Cardiac fibroblast (primary cell): ENCODE measurements around the gene MIX23.

Experiments used
- DNase-seq, 2 donors: peaks; one replicate each; pipeline versions ENCODE4 v3.0.0 to v3.0.0-alpha.2; 2010; ENCODE audit warnings: low read depth in 2 of 2
- H3K4me3 ChIP-seq, 2 donors: replicated peaks in 1 of 2; 1 replicate in 1 of 2; 2 replicates in 1 of 2; pipeline ENCODE4 v1.5.1; 2011; ENCODE audit warnings: low read depth in 2 of 2, low read length in 2 of 2, mild to moderate bottlenecking in 2 of 2, moderate library complexity in 1 of 2
- CTCF ChIP-seq: IDR thresholded peaks from one replicate; pipeline ENCODE4 v1.5.1; 2011; ENCODE audit warnings: low read depth, mild to moderate bottlenecking, low read length, inconsistent platforms

Gene MIX23

GRCh38 chr3:122415762-122416654, 33.0 kb upstream of the MIX23 start, which contains the start of gene WDR5B:
Gene WDR5B, minus strand, starts transcription at chr3:122416062. Its CDS starts 534 bp downstream, at chr3:122415528.
- DNase-seq = peak; percentile 98 to 99
- TF ChIP-seq CTCF = no peak
- peak within 1 kb of the TSS; percentile 84 to 85 for H3K4me3 ChIP-seq

- peak; percentile 40 to 51 for DNase-seq
- H3K4me3 ChIP-seq = peak overlapping the region; percentile 84 to 85
- no peak for TF ChIP-seq CTCF
These were observed 32.2 kb upstream of the MIX23 start for GRCh38 chr3:122415104-122415744.

GRCh38 chr3:122414391-122414790, 31.4 kb upstream of the MIX23 start:
- TF ChIP-seq CTCF = no peak
- DNase-seq = no peak
- no peak overlapping the region for H3K4me3 ChIP-seq

GRCh38 chr3:122410639-122411038, 27.6 kb upstream of the MIX23 start:
- no peak for TF ChIP-seq CTCF
- DNase-seq = no peak

GRCh38 chr3:122410111-122410510, 27.1 kb upstream of the MIX23 start:
- no peak for DNase-seq
- no peak overlapping the region for H3K4me3 ChIP-seq
- no peak for TF ChIP-seq CTCF

More at GRCh38 chr3:122410639-122411038, 27.6 kb upstream of the MIX23 start:
- H3K4me3 ChIP-seq = no peak overlapping the region

GRCh38 chr3:122409446-122409845, 26.4 kb upstream of the MIX23 start:
- H3K4me3 ChIP-seq = no peak overlapping the region
- TF ChIP-seq CTCF = no peak
- DNase-seq = no peak
